Thyroid gland (tissue), 4 donors: Measurements from ENCODE around the gene SAP30L. TPM values are rescaled to one million over a fixed set of nuclear protein-coding genes. Genes with fewer than 3 reads are reported as not detected.

Source experiments
- DNase-seq, 2 donors: peaks; one replicate each; pipeline ENCODE4 v3.0.0-alpha.2; 2019
- H3K27ac ChIP-seq, 3 donors: fragments of 200-600 bp; sonication (generic); 1 replicate in 2 of 3; 2 replicates in 1 of 3; pipeline ENCODE4 v1.5.1; 2016 to 2019; ENCODE audit warnings: mild to moderate bottlenecking in 1 of 3, moderate library complexity in 1 of 3
- H3K27me3 ChIP-seq: fragments of 200-600 bp; sonication (generic); one replicate; pipeline ENCODE4 v1.5.1; 2019
- H3K36me3 ChIP-seq, 2 donors: fragments of 200-600 bp; sonication (generic); one replicate each; pipeline ENCODE4 v1.5.1; 2016 to 2019
- H3K4me1 ChIP-seq, 2 donors: fragments of 200-600 bp; sonication (generic); one replicate each; pipeline ENCODE4 v1.5.1; 2017 to 2019
- H3K4me3 ChIP-seq, 3 donors: fragments of 200-600 bp; sonication (generic); replicated peaks in 1 of 3; 1 replicate in 2 of 3; 2 replicates in 1 of 3; pipeline ENCODE4 v1.5.1; 2016; ENCODE audit warnings: mild to moderate bottlenecking in 1 of 3
- H3K9me3 ChIP-seq: fragments of 200-600 bp; sonication (generic); one replicate; pipeline ENCODE4 v1.5.1; 2017
- POLR2A ChIP-seq, 2 donors: fragments of 450-650 bp; IDR thresholded peaks; one replicate each; pipeline ENCODE4 v1.6.1; 2017; ENCODE audit warnings: antibody characterized with exemption in 2 of 2, mild to moderate bottlenecking in 2 of 2, moderate library complexity in 1 of 2
- WGBS, 2 donors: methylation state at CpG; one replicate each; pipeline ENCODE4 v1.1.5; 2017; 5-methylcytosine and 5-hydroxymethylcytosine counted together
- intact Hi-C: fragments of 100-400 bp; cut with DNase I; formaldehyde crosslinking; loops from one replicate; pipeline ENCODE4 v1.15.1; 2023
- total RNA-seq, 4 donors: library from RNA; depleted of rRNA; stranded (reverse); fragments of >200 nt; gene quantifications; one replicate each; pipeline ENCODE4 v1.2.3, GENCODE V29; 2016
- TF ChIP-seq, protein P1 (sequence below), 6 experiments: fragments of 200-600 bp in 3 of 6; fragments of 450-650 bp in 3 of 6; sonication (generic) in 3 of 6; IDR thresholded peaks; one replicate each; pipeline ENCODE4 v1.5.1; 2016 to 2019; ENCODE audit warnings: antibody characterized with exemption in 6 of 6, mild to moderate bottlenecking in 2 of 6, inconsistent platforms in 1 of 6, moderate library complexity in 1 of 6

The SAP30L gene
- total RNA-seq, 4 donors from 2014 or later, result 26.2 to 37.9 (median 31.2) TPM

DNA sequence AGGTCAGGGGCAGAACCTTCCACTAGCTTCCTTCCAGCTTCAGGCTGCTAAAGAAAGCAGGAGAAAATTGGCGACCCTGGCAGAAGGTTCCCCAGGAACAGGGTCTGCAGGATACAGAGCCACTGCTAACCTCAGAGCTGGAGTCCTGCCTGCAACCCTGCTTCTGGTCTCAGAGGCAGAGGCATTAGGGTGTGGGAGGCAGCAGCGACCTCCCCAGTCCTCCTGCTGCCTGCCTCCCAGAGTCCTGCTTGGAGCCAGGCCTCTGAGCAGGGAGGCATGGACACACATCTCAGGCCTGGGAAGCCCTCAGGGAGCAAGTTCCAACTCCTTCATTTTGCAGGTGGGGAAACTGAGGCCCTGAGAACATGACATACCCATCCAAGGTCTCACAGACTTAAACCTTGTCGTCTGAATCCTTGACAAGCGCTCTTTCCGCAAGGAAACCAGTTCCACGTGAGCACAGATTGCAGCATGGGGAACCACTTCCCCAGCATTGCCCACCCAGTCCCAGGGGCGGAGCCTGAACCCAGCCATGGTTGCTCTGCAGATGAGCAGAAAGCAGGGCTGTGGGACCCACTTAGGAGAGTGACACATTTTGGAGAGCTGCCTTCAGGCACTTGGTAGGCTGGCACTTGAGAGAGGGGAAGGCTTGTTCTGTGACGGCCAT is 60.4 kb downstream of the SAP30L start:
- TF ChIP-seq, protein P1, sequence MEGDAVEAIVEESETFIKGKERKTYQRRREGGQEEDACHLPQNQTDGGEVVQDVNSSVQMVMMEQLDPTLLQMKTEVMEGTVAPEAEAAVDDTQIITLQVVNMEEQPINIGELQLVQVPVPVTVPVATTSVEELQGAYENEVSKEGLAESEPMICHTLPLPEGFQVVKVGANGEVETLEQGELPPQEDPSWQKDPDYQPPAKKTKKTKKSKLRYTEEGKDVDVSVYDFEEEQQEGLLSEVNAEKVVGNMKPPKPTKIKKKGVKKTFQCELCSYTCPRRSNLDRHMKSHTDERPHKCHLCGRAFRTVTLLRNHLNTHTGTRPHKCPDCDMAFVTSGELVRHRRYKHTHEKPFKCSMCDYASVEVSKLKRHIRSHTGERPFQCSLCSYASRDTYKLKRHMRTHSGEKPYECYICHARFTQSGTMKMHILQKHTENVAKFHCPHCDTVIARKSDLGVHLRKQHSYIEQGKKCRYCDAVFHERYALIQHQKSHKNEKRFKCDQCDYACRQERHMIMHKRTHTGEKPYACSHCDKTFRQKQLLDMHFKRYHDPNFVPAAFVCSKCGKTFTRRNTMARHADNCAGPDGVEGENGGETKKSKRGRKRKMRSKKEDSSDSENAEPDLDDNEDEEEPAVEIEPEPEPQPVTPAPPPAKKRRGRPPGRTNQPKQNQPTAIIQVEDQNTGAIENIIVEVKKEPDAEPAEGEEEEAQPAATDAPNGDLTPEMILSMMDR (IDR thresholded peaks at IDR 0.05), result no peak
- no peak for TF ChIP-seq POLR2A (IDR thresholded peaks at IDR 0.05)
- WGBS, 2 donors, result 83 to 98% methylated on average over 6 to 7 of the region's 8 CpGs
- H3K27ac ChIP-seq, result no peak overlapping the region

DNA sequence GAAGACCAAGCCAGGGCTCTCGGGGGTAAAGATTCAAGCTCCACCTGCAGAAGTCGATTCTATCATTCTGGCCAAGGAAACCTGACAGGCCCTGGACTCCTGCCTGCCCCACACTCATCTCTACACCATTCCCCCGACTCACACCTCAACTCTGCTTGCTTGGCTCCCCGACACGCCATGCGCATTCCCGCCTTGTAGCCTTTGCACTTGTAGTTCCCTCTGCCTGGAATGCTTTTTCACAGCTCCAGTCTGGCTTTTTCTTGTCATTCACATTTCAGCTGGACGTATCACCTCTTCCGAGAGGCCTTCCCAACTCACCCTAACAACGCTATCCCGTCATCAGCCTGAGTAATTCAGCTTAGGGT is 60.9 kb downstream of the SAP30L start:
- Histone ChIP-seq H3K27me3 (no peaks in the 10 kb centered on the region), H3K9me3 (no peaks in the 10 kb centered on the region), H3K36me3 (no peaks in the 10 kb centered on the region), H3K4me1 (no peaks in the 10 kb centered on the region), H3K4me3 (no peak overlapping the region), H3K27ac (no peak overlapping the region)
- no peak for DNase-seq
- intact Hi-C loops, result no loop called here
- WGBS, 2 donors, result 77 to 83% methylated on average over 11 of the region's 11 CpGs
- no peak for TF ChIP-seq POLR2A (IDR thresholded peaks at IDR 0.05)
- TF ChIP-seq, protein P1 (IDR thresholded peaks at IDR 0.05), result no peak

More for the DNA sequence above, 60.4 kb downstream of the SAP30L start:
- intact Hi-C loops, result no loop called here
- Histone ChIP-seq H3K4me1 (no peaks in the 10 kb centered on the region), H3K36me3 (no peaks in the 10 kb centered on the region), H3K4me3 (no peak overlapping the region), H3K27me3 (no peaks in the 10 kb centered on the region), H3K9me3 (no peaks in the 10 kb centered on the region)
- no peak for DNase-seq

DNA sequence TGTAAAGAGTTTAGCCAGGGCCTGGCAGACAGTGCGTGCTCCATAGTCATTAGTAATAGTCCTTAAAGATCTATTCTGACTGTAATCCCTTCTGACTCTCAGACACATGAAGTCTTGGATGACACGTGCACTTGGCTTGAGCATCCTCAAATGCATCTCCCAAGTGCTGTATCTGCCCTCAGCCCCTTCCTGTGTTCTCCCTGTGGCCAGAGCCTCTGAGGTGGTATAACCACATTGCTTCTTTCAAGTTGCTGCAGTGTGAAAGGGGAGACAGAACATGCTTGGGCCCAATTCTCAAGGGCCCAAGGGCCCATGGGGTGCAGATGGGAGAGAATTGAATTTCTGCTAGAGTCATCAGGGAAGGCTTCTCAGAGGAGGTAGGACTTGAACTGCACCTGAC is 62.3 kb downstream of the SAP30L start:
- DNase-seq, result no peak
- H3K36me3 ChIP-seq, result no peaks in the 10 kb centered on the region
- WGBS, 2 donors, result 87 to 92% methylated on average over 2 of the region's 2 CpGs

DNA sequence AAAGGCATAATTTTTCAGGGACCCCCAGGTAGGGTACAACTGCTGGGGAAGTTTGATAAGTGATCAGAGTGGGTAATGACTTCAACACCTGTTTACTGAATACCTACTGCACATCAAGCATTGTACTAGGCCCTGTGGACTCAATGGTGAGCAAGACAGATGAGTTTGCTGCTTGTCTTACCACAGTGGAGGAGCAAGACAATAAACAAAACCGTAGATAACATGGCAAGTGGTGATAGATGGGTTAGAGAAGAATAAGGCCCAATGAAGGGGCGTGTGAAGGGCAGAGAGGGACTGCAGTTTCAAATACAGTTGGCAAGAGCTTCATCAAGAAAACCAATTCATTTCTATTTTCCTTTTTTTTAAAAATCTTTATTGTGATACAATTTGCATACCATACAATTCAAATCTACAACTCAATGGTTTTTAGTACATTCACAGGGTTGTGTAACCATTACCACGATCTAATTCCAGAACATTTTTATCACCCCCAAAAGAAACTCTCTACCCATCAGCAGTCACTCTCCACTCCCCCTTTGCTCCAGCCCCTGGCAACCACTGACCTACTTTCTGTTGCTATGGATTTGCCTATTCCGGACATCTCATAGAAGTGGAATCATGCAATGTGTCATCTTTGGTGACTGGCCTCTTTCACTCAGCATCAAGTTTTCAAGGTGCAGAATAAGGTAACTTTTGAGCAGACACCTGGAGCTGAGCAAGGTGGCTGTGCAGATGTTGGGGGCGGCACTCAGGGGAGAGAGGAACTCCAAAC is 64.2 kb downstream of the SAP30L start:
- no peaks in the 10 kb centered on the region for H3K27me3 ChIP-seq
- H3K36me3 ChIP-seq, result no peaks in the 10 kb centered on the region
- H3K9me3 ChIP-seq, result no peaks in the 10 kb centered on the region
- intact Hi-C loops, result no loop called here
- H3K4me1 ChIP-seq, result no peaks in the 10 kb centered on the region
- WGBS, 2 donors, result 72 to 83% methylated on average over 5 of the region's 5 CpGs
- H3K4me3 ChIP-seq, result no peak overlapping the region
- TF ChIP-seq POLR2A (IDR thresholded peaks at IDR 0.05), result no peak
- TF ChIP-seq, protein P1 (IDR thresholded peaks at IDR 0.05), result no peak
- H3K27ac ChIP-seq, result no peak overlapping the region
- no peak for DNase-seq

More for the DNA sequence above, 62.3 kb downstream of the SAP30L start:
- H3K27me3 ChIP-seq, result no peaks in the 10 kb centered on the region
- H3K4me3 ChIP-seq, result no peak overlapping the region
- H3K9me3 ChIP-seq, result no peaks in the 10 kb centered on the region
- H3K27ac ChIP-seq, result no peak overlapping the region
- intact Hi-C loops, result no loop called here
- H3K4me1 ChIP-seq, result no peaks in the 10 kb centered on the region
- no peak for TF ChIP-seq POLR2A (IDR thresholded peaks at IDR 0.05)
- TF ChIP-seq, protein P1 (IDR thresholded peaks at IDR 0.05), result no peak

Other genes starting within 250 kb of the SAP30L start
- gene HAND1, start 32.2 kb downstream of the SAP30L start, total RNA-seq, result not detected